HG03175 (cell line): ENCODE data around the gene GPRC5D.
A peak's percentile ranks its signal among the peaks of the same experiment; 100 is the strongest.

Experiments
- ATAC-seq: cut with Tn5 transposase; IDR thresholded peaks from one replicate; pipeline ENCODE4 v1.9.1; 2021; ENCODE audit warnings: mild to moderate bottlenecking, moderate library complexity; ENCODE audit not compliant: unreplicated experiment

Gene GPRC5D

GRCh38 chr12:12909228-12909994 lies 42.6 kb downstream of the GPRC5D start:
- peak; percentile 79 for ATAC-seq

- no peak for ATAC-seq
These were observed 43.3 kb downstream of the GPRC5D start for GRCh38 chr12:12908711-12909110.

GRCh38 chr12:12908252-12908651 lies 43.7 kb downstream of the GPRC5D start:
- no peak for ATAC-seq

DNA sequence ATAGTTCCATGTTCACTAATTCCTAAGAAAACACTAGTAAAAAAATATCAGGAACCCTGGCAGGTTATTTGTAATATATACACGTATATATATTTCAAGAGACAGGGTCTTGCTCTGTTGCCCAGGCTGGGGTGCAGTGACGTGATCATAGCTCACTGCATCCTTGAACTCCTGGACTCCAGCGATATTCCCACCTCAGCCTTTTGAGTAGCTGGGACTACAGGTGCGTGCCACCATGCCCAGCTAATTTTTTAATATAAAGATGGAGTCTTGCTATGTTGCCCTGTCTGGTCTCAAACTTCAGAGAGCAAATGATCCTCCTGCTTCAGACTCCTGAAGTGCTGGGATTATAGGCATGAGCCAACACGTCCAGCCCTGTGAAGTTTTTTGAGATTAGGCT lies 44.4 kb downstream of the GPRC5D start:
- ATAC-seq, result no peak

- no peak for ATAC-seq
These were observed 48.0 kb downstream of the GPRC5D start for GRCh38 chr12:12903642-12904609.

- ATAC-seq, result no peak
These were observed 49.9 kb downstream of the GPRC5D start for GRCh38 chr12:12902036-12902435.

DNA sequence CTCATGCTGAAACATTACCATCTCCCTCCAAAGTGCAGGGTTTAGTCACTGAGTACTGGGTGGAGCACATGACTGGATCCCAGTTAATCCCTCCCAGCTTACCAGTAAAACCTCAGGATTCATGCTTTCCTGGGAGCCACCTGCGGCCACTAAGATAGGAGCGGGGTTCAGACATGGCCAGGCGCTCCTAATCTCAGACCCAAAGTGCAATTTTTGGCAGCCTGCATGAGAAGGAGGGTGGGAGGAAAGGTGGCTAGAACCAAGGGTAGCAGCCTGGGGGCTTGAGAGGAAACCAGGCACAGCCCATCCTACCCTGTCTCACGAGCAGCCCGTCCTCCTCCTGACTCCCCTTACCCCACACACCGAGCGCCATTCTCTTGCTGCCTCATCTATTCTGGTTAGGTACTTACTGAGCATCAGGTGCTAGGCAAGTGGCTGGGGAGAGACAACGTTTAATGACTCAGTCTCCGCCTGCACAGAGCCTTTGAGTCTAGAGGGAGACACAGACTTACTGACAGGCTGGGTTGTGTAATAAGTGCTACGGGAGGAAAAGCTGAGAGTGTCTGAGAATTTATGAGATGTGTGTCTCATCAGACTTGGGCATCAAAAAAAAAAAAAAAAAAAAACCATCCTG lies 50.7 kb downstream of the GPRC5D start:
- no peak for ATAC-seq

DNA sequence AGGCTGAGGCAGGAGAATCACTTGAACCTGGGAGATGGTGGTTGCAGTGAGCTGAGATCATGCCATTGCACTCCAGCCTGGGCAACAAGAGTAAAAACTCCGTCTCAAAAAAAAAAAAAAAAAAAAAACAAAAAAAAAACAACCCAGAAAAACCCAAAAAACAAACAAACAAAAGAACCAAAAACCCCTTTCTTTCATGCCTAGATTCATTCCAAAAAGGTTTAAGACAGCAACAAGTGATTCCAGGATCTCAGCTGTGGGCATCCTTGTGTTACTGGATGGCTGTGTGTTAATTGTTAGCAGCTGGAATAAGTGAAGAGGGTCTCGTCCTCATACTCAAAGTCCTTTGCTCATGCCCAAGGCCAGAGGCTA lies 51.2 kb downstream of the GPRC5D start:
- ATAC-seq, result no peak

DNA sequence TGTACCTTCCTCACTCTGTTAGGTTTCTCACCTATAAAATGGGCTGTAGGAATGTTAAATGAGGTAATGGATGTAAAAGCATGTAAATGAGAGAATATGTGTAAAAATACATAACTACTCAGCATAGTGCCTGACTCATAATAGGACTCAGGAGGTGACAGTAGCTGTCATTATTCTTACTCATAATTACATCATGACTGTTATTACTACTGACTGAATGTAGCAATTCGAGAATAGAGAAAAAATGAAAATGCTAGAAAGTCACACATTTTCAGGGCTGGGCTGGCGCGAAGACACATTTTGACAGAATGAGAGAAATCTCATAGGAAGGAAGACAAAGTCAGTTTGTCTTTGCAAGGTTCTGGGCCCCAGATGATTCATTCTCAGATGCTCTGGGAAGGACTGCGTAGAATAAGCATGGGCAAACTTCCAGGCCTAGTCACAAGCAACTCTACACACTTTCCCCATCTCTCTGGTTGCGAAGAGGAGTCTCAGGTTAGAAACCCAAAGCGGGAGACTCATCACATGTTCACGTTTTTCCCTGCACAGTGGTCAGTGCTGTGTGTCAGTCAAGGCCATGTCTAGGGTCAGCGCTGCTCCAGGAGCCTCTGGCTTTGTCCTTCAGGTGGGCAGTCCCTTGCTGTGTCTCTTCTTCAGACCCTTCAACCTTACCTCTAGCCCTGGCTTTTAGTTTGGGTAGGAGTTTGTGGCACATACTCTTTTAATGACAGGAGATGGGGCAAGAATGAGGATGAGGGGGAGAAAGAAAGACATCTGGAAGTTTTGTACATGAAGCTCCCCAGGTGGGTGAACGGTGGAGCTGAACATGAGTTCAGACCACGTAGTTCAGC lies 52.2 kb downstream of the GPRC5D start:
- ATAC-seq, result peak; percentile 91

GRCh38 chr12:12898911-12899511 lies 53.0 kb downstream of the GPRC5D start:
- ATAC-seq, result no peak

GRCh38 chr12:12898136-12898717 lies 53.7 kb downstream of the GPRC5D start:
- no peak for ATAC-seq

DNA sequence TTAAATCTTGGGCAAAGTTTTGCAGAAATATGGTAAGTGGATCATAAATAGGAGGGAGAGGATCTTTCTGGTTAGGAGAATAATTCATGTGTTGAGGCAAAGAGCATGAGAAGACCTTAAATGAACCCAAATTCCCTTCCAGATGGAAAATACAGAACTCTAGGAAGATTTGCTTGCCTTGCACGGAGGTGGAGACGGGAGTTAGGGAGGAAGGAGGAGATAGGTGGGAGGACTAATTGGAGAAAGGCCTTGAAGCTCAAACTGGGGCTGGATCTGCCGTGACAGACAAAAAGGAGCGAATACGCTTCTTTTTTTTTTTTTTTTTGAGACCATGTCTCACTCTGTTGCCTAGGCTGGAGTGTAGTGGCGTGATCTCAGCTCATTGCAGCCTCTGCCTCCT lies 54.7 kb downstream of the GPRC5D start:
- ATAC-seq, result no peak

GRCh38 chr12:12896260-12896659 lies 55.7 kb downstream of the GPRC5D start:
- ATAC-seq, result no peak

- no peak for ATAC-seq
These were observed 58.5 kb downstream of the GPRC5D start for GRCh38 chr12:12893438-12893837.

DNA sequence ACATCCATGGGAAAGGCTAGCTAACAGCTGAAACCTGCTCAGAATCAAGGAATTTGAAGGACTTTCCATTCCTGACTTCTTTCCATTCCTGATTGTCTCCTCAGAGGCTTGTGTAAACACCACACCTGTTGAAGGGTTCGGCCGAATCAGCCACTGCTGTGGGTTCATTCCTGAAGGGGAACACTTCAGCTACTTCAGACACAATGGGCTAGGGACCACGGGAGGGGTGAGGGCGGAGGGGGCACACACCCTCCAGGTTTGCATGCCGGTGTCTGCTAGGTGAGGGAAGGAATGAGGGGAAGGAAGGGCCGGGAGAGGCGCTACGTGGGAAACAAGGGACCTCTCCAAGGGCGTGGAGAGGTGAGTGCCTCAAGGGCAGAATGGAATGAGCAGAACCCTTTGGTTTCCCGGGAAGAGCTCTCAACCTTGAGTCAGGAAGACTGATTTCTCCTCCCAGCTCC lies 59.3 kb downstream of the GPRC5D start:
- ATAC-seq, result no peak

GRCh38 chr12:12891881-12892355 lies 60.1 kb downstream of the GPRC5D start:
- ATAC-seq, result no peak

DNA sequence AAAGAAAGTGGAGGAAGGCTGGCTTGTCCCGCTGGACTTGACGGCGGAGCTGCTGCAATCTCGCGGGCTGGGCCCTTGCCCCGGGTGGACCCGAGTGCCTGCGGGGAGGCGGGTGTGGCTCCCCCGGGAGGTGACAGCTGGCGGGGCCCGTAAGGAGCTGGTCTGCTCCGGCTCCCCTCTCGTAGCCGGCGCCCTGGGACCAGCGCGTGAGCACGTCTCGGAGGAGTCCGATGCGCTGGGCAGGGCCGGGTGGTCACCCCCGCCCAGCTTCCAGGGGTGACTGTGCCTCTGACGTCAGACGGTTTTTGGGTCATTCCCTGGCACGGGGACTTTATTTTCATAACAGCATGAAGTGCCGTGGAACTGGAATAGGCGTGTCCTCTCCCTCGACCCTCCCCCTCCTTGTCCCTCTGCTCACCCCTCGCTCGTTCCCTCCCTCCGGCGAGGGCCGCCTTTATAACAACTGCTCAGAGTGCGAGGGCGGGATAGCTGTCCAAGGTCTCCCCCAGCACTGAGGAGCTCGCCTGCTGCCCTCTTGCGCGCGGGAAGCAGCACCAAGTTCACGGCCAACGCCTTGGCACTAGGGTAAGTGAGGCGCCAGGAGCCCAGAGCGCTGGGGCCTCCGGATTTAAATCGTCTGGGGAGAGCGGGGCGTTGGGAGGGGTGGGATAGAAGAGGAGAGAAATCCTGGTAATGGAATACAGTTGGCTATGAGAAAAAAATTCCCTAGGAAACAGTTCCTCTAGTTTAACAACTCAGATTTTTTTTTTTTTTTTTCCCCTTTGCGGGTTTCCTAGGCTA lies 60.7 kb downstream of the GPRC5D start, which contains the start of gene GPRC5A:
Gene GPRC5A (plus strand): TSS at position 483 of the 801 bp plus-strand sequence. CDS start 16,688 bp downstream, outside the sequence.
- no peak for ATAC-seq
